Skin of body (tissue), 2 donors: ENCODE measurements around the gene TXNDC16. TPM values are rescaled to one million over a fixed set of nuclear protein-coding genes. Genes with fewer than 3 reads are reported as not detected.
A peak's percentile ranks its signal among the peaks of the same experiment; 100 is the strongest.
"Not testable (repeated sequence)": the region's sequence is repeated elsewhere in the genome, so short reads cannot be mapped to it uniquely, and the experiment has no call there.

ENCODE experiments used
- DNase-seq: peaks from one replicate; lab custom pipeline; 2025; lab: John Stamatoyannopoulos, UW
- total RNA-seq: library from RNA; depleted of rRNA; stranded (reverse); fragments of >200 nt; gene quantifications from one replicate; pipeline ENCODE4 v1.2.3, GENCODE V29; 2014

The TXNDC16 gene
- total RNA-seq, 1 donor from 2014 or later, result 12.0 TPM

DNA sequence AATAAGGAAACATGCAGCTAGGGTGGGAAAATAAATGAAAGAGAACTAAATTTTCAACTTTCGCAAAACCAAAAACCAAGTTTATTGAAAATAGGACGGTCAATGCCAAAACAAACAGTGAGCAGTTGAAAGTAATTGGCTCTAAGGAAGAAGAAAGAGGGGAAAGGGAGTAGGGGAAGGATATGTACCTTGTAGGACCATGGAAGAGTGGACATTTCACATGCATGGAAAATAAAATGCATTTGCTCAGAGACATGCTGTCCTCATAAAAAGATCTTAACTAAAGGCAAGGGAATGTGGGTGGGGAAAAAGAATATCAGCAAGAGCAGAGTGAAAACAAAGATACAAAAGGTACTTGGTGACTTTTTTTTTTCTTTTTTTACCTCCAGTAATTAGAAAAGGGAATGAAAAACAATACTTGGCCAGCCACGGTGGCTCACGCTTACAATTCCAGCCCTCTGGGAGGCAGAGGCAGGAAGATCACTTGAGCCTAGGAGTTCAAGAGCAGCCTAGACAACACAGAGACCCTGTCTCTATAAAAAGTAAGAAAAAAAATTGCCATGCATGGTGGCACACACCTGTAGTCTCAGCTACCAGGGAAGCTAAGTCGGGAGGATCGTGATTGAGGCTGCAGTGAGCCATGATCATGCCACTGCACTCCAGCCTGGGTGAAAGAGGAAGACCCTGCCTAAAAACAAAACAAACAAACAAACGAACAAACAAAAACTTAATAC is 6.6 kb downstream of the TXNDC16 start:
- no peak for DNase-seq

DNA sequence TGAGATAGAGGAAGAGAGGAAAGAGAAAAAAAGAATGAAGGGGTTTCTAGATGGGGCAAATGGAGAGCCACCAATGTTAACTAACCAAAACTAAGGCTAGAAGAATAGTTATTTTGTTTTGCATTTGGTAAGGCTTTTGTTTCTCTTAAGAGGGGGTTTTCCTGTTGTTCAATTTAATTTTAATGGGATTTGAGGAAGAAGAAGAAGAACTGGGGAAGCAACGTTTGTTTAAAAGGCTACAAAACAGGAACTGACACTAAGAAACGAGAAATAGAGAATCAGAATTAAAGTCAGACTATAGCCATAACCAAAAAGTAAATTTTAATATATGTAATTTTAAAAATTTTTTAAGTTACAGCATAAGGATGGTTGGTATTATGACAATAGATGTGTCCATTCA is 13.7 kb downstream of the TXNDC16 start:
- DNase-seq, result no peak

DNA sequence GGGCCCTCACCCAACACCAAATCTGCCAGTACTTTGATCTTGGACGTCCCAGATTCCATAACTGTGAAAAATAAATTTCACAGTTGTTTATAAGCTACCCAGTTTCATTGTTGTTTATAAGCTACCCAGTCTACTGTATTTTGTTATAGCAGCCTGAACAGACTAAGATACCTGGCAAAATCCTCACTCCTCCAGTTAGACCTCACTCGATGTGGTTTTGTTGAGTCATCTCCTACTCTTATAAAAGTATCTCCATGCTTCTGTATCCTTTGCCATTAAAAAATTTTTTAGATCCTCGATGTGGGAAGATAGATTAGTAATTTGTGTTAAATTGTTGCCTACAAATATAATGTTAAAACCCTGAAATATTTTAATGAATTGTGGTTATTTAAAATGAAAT is 16.0 kb downstream of the TXNDC16 start:
- no peak for DNase-seq

DNA sequence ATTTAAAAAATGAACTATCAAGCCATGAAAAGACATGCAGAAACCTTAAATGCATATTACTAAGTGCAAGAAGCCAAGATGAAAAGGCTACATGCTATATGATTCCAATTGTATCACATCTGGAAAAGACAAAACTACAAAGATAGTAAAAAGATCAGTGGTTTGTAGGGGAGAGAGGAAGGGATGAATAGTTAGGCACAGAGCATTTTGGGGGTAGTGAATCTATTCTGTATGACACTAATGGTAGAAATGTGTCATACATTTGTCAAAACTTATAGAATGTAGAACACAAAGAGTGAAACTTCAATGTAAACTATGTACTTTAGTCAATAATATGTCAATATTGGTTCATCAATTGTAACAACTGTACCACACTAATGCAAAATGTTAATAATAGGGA is 20.8 kb downstream of the TXNDC16 start:
- DNase-seq, result no peak

DNA sequence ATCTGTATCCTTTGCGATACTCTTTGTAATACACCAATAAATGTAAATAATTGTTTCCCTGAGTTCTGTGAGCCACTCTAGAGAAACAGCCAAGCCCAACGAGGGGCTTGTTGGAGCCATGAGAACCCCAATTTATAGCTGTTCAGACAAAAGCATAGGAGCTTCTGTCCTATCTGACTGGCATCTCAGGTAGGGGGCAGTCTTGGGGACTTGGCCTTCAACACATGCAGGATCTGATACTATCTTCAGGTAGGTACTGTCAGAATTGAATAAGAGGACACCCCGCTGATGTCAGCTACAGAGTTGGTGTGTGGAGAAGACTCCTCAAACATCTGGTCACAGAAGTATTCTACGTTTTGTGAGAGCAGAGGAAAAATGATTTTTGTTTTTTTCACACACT is 25.3 kb downstream of the TXNDC16 start:
- no peak for DNase-seq

DNA sequence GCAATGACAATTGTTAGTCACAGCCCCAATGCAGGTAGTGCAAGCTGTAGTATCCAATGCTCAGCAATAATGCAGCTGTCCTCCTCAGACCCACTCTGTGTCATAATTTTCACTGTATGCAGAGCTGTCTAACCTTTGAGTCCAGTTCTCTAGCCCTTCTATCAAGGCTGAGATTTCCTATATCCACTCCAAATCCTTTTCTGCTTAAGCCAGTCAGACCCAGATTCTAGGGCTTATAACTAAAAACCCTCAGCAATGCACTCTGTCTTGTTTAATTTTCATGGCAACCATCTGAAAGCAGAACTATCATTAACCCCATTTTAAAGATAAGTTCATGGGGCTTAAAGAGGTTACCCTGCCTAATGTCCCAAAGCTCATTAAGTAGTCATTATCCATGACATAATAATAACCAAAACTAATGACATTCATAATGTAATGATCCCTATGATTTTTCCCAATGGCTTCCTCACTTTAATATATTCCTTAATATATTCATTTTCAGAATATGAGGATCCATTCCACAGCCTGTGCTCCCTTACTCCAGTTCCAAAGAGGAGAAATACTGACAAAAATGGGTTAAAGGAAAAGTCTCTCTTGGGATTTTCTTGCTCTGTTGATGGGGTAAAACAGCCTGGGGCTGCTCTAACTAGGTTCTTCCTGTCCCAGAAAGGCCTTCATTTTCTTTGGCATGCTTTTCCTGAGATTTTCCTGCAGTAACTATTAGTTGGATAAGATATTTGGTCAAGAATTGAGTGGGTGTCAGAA is 29.5 kb downstream of the TXNDC16 start:
- no peak for DNase-seq

DNA sequence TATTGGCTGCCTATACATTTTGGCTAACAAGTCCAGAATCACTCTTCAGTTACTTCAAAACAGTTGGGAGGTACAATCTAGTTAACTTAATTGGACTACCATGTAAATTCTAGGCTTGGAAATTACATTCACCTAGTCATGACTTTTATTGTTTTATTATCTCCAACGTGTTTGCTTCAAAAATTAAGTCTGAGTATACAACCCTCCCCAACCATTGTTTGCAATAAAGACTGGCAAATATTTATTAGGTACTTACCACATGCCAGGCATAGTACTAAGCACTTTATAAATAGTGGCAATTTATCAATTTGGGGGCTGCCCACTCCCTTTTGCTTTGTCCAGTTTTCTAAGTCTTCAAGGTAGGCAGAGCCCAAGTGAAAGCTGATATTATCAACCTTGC is 30.3 kb downstream of the TXNDC16 start:
- no peak for DNase-seq

DNA sequence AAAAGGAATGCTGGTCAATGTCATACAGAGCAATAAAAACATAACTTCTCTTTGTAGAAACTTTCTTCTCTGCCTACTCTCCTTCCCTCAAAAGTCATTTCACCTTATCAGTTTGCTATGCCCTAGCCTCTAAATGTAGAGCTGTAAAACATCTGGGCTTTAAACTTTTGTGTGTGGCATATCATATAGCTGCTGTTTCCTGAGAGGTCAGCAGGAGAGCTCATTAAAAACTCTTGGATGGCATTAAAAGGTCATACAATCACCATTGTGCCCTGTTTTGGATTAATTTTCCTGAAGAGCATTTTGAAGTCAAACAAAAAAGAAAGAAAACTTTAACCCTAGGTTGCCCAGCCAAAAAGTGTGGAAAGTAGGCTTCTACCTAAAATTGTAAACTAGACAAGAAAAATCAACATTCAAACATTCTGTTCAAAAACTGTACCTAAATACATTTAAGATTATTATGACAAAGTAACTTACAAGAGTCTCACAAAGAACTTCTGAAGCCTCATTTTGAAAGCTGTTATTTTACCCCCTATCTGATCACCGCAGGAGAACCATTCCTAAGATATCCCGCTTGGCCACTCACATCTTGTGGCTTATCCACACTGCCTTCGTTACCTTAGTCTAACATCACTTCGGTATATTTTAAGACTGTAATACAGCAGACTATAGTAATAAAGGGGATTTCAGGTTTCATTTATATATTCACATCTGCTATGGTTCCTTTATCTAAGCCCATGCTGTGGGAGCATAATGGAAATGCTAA is 38.1 kb downstream of the TXNDC16 start:
- no peak for DNase-seq

DNA sequence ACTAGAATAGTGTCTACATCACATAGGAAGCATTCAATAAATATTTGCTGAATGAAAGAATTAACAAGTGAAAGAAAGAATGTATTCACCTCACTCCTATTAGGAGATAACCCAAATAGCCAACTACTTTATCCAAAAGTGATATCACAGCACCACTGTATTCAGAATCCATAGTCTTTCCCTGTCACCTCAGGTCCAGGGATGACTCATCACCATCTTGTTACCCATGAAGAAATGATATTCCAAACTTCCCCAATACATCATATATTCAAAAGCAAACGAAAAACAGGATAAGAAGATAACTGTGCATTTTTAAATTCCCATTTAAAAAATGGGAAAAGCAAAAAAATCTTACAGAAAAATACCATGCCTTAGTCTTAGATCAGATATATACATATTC is 39.1 kb downstream of the TXNDC16 start:
- no peak for DNase-seq

DNA sequence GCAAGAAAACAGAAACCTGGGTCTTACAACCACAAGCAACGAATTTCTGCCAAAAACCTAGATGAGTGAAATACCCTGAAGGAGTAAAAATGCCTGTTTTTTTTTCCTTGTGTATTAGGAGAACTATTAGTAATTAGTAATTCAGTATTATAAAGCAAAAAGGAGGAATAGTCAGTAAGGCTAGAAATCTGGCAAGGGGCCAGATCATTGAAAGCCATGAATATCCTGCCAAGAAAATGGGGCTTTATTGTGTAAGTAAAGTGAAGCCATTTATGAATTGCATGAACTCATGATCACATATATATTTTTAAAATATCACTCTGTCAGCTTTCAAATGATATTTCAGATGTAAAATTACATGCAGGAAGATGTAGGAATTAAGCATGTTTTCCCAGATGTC is 57.9 kb downstream of the TXNDC16 start:
- DNase-seq, result no peak

DNA sequence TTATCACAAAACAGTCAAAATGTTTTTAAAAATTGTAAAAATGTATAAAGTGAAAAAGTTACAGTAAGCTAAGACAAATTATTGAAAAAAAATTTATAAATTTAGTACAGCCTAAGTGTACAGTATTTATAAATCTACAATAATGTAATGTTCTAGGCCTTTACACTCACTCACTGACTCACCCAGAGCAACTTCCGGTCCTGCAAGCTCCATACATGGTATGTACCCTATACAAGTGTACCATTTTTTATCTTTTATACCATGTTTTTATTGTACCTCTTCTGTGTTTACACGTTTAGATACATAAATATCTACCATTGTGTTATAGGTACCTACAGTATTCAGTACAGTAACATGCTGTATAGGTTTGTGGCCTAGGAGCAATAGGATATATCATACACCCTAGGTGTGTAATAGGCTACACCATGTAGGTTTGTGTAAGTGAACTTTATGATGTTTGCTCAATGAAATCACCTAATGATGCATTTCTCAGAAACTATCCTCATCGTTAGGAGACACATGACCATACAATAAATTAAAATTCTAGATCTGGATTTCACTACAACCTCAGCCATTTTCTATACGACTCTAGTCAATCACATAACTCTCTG is 66.8 kb downstream of the TXNDC16 start:
- no peak for DNase-seq

DNA sequence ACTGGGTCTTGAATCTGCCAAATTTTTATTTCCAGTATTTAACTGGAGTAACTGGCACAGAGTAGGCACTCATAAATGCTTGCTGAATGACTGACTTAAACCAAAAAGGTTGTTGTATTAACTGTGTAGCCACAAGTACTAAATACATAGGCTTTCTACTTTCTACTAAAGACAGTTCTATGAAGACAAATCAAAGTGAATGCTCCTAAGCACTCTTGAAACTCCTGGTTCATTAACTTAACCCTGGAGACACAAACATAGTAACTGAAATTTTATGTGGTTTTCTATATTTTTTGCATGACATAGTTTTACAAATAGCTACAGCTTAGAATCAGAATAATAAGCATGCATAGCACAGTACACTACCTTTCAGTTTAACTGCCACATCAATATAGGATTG is 70.4 kb downstream of the TXNDC16 start:
- no peak for DNase-seq

DNA sequence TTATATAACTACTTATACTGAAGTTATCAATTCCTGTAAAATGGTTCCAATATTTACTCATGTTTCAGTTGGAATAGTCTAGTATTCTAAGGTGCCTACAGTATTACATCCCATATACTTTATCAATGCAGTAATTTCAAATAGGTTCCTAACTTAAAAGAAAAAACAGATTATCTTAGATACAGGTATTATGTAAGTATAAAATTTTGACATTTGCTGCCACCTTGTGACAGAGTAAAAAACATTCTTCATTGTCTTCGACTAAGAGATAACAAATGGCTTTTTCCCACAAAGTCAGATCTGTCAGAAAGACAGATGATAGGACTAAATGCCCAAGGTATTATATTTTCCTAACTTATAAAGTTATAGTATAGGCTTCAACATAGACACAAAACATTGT is 78.7 kb downstream of the TXNDC16 start:
- peak; percentile 3 for DNase-seq

DNA sequence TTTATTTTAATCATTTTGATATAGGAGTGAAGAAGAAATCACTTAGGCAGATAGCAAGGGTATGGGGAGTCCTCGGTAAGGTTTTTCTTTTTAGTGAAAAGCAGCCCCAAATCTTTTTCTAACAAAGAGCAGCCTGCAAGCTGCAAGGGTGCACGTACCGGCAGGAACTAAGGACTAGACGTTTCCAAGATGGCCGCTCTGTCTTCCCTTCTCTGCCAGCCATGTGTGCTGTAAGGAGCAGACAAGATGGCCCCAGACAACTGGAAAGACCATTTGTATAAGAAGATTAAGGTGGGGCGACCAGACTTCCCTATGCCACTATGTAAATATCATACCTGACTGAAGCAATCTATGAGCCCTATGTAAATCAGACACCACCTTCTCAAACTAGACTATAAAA is 79.6 kb downstream of the TXNDC16 start:
- no peak for DNase-seq

DNA sequence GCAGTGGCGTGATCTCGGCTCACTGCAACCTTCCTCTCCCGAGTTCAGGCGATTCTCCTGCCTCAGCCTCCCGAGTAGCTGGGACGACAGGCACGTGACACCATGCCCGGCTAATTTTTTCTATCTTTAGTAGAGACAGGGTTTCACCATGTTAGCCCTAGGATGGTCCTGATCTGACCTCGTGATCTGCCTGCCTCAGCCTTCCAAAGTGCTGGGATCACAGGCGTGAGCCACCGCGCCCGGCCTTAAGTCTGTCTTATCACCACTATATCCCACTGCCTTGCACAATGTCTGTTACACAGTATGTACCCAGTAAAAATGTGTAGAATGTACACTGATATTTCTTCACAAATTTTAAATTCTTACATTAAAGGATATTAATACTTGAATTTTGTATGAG is 80.1 kb downstream of the TXNDC16 start:
- not testable (repeated sequence) for DNase-seq

DNA sequence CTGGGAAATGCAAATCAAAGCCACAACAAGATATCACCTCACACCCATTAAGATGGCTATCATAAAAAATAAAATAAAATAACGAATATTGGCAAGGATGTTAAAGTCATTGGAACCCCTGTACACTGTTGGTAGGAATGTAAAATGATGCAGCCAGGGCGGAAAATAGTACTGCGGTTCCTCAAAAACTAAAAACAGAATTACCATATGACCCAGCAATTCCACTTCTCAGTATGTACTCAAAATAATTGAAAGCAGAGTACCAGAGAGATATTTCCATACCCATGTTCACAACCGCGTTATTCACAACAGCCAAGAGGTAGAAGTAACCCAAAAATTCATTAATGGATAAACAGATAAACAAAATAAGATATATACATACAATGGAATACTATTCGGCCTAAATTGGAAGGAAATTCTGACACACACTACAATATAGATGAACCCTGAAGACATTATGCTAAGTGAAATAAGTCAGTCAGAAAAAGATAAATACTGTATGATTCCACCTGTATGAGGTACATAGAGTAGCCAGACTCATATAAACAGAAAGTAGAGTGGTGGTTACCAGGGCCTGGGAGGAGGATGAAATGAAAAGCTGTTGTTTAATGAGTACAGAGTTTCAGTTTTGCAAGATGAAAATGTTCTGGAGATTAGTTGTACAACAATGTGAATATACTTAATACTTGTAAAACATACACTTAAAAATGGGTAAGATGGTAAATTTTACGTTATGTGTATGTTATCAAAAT is 84.6 kb downstream of the TXNDC16 start:
- peak; percentile 20 for DNase-seq

DNA sequence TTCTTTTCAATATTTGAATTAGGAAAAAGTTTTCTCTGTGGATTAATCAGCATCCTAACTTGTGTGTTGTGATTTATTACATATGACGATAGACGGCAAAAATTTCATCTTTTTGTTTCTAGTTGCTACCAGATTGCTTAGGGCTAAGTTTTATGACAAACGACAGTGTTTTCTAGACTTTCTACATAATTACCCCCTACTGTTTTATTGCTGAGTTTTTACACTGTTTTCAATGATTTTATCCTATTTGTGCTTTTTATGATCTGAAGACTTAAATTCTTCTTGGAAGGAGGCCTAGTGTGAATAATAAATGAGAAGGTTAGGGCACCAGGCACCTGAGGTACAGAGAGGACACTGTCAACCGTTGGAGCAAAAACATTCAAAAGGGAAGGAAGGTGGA is 88.1 kb downstream of the TXNDC16 start:
- DNase-seq, result no peak

DNA sequence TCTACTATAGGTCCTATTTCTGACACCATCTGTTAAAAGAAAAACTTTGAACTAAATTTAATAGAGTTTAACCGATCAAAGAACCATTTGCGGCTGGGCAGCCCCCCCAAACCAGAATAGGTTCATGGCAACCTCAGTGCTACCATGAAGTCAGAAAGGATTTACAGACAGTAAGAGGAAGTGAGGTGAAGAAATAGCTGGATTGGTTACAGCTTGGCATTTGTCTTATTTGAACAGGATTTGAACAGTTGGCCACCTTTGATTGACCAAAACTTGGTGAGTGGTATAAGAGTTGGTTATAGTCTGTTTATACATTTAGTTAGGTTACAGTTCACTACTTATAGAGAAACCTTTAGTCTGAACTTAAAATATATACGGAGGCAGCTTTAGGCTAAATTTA is 88.9 kb downstream of the TXNDC16 start:
- DNase-seq, result no peak

DNA sequence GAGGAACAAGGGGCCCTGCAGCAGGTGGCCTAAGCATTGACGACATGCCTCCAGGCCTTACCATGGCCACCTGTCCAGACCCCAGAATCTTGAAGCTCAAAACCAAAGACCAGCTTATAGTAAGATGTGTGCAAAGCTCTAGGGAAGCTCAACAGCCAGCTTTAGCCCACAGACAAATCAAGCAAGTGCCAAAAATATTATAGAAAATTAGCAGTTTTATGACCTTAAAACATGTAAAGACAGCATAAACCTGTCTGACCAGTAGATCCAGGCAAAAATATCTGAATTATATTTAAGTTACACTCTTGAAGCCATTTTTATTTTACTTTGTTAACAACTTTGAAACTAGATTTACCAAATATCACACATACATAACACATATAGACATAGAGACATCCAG is 90.6 kb downstream of the TXNDC16 start:
- no peak for DNase-seq

DNA sequence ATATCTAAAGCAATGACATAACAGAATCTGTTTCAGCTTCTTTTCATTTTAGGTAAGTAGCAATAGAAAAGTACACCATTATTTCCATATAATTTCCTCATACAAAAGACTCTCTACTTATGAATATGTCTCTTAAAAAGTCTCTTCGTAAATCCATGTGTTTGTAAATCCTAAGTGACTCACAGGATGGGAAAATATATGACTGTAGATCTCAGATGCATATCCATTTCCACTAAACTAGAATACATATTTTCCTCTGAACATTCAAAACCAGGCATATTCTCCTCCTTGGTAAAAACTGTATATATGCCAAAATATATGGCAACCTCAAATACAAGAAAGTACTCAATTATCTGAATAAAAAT is 93.6 kb downstream of the TXNDC16 start:
- DNase-seq, result no peak

DNA sequence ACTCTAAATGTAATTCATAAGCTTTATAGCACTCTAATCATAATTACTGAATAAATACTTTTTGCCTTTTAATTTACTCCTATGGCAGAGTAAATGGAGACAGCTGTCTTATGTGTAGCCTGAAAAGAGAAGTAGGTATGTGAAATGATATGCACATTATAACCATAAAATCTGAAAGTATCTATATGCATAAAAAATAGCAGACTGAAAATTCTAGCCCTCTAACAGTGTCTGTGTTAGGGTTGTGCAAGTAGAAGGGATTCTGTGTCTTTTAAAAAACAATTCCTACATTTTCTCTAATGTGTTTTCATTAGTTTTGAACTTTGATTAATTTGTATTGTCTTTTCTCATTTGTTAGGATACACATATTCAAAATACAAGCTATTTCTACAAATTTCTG is 94.9 kb downstream of the TXNDC16 start:
- no peak for DNase-seq
